ENCODE measurements around the gene SWAP70.
A peak's percentile ranks its signal among the peaks of the same experiment; 100 is the strongest.

Gene SWAP70

GRCh38 chr11:9711454-9712307 lies 47.8 kb downstream of the SWAP70 start:
- DNase-seq (ENCODE audit: low read depth), result no peak
- no peak overlapping the region for H3K4me3 ChIP-seq (ENCODE audit: low read length)
- TF ChIP-seq CTCF (conservative IDR thresholded peaks at IDR 0.05; ENCODE audit: low read length), result no peak

DNA sequence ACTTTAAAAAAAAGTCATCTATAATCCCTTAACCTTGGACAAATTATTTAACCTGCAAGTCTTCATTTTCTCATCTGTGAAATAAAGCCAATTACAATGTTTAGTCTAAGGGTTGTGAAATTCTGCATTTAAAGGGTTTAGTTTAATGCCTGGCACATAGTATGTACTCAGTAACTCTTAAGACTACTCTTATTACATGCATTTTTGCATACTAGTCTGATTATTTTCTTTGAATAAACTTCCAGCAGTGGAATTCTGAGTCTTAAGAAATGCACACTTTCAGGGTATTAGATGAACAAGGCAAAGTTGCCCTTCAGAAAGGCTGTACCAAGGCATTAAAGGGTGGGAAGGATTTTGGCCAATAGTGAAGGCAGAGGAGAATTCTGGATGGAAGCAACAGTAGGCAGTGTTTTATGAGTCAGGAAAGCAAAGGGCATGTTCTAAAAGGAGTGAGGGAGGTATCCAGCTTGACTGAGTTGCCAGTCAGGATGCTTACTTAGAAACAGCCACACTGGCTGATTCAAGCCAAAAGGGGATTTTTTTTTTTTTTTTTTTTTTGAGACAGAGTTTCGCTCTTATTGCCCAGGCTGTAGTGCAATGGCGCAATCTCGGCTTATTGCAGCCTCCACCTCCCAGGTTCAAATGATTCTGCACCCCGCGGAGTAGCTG lies 50.5 kb downstream of the SWAP70 start:
- no peak for DNase-seq (ENCODE audit: low read depth)
- no peak for TF ChIP-seq CTCF (conservative IDR thresholded peaks at IDR 0.05; ENCODE audit: low read length)
- H3K4me3 ChIP-seq (ENCODE audit: low read length), result no peak overlapping the region

DNA sequence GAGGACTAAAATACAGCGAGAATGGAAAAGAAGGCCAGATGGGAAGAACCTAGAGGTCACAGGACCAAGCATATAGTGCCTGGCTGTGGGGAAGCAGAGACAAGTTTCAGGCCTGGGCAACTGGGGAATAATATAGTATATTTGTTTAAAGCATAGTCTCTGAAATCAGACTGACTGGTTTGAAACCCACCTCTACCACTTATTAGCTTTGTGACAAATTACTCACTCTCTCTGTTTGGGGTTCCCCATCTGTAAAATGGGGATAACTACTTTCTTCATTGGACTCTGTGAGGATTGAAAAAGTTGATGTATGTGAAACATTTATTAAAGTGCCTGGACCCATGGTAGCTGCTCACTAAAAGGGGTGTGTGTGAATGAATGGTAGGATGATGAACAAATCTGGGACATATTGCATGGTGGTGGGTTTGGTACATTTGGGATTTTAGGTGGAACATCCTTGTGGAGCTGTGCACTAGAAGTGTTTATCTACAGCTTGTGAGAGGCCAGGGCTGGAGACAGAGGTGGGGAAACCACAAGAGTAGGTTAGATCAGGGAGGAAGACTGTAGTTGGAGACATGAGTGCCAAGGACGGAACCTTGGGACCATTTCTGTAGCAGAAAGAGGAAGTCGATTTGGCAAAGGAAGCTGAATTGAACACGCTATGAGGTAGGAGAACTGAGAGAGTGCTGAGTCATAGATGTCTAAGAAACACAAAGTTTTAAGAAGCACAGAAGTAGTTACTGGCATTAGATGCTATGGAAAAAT lies 52.6 kb downstream of the SWAP70 start:
- peak; percentile 31 for DNase-seq (ENCODE audit: low read depth)
- TF ChIP-seq CTCF (conservative IDR thresholded peaks at IDR 0.05; ENCODE audit: low read length), result no peak
- H3K4me3 ChIP-seq (ENCODE audit: low read length), result no peak overlapping the region

GRCh38 chr11:9717040-9717357 lies 53.1 kb downstream of the SWAP70 start:
- no peak overlapping the region for H3K4me3 ChIP-seq (ENCODE audit: low read length)
- DNase-seq (ENCODE audit: low read depth), result no peak
- TF ChIP-seq CTCF (conservative IDR thresholded peaks at IDR 0.05; ENCODE audit: low read length), result no peak

GRCh38 chr11:9717719-9718118 lies 53.8 kb downstream of the SWAP70 start:
- TF ChIP-seq CTCF (conservative IDR thresholded peaks at IDR 0.05; ENCODE audit: low read length), result no peak
- DNase-seq (ENCODE audit: low read depth), result no peak
- no peak overlapping the region for H3K4me3 ChIP-seq (ENCODE audit: low read length)

DNA sequence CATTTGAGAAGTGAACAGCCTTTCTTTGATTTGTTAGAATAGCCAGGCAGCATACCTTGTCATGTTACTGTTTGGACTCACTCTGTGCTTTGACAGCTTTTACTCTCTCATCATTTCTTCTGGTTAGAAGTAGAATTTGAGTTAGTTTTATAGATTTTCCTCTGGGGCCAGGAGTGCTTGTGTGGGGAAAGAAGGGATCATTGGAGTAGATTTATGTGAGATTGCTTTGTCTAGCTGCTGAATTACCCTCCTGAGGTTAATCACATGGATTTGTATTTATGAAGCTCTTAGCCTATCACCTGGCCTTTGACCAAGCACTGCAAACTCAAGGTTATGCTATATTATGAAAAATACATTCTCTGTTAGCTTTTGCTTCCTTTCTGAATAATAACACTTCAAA lies 54.3 kb downstream of the SWAP70 start:
- no peak for TF ChIP-seq CTCF (conservative IDR thresholded peaks at IDR 0.05; ENCODE audit: low read length)
- H3K4me3 ChIP-seq (ENCODE audit: low read length), result no peak overlapping the region
- DNase-seq (ENCODE audit: low read depth), result no peak
